Panc1 (cell line): ENCODE measurements around the gene HELZ.

ENCODE experiments used
- POLR2AphosphoS5 ChIP-seq: IDR thresholded peaks from 2 replicates; pipeline ENCODE4 v1.6.1; 2012; ENCODE audit warnings: mild to moderate bottlenecking, low read depth, low read length, moderate library complexity
- SIN3A ChIP-seq: IDR thresholded peaks from 2 replicates; pipeline ENCODE4 v1.6.1; 2012; ENCODE audit warnings: low read depth, mild to moderate bottlenecking, low read length, moderate library complexity, borderline replicate concordance; ENCODE audit not compliant: insufficient read depth
- TCF7L2 ChIP-seq: IDR thresholded peaks from 2 replicates; pipeline ENCODE4 v1.6.1; 2011; ENCODE audit warnings: mild to moderate bottlenecking, low read depth, low read length, inconsistent platforms
- TF ChIP-seq, protein P1 (sequence below): fragments of 450-650 bp; IDR thresholded peaks from 2 replicates; pipeline ENCODE4 v1.5.1; 2017; ENCODE audit warnings: mild to moderate bottlenecking
- TF ChIP-seq, protein P2 (sequence below), 2 experiments: IDR thresholded peaks; 2 replicates each; pipeline ENCODE4 v1.6.1; 2011 to 2012; ENCODE audit warnings: low read depth in 2 of 2, control low read depth in 1 of 2, low read length in 1 of 2, mild to moderate bottlenecking in 1 of 2, moderate library complexity in 1 of 2; ENCODE audit not compliant: insufficient read depth in 1 of 2

DNA sequence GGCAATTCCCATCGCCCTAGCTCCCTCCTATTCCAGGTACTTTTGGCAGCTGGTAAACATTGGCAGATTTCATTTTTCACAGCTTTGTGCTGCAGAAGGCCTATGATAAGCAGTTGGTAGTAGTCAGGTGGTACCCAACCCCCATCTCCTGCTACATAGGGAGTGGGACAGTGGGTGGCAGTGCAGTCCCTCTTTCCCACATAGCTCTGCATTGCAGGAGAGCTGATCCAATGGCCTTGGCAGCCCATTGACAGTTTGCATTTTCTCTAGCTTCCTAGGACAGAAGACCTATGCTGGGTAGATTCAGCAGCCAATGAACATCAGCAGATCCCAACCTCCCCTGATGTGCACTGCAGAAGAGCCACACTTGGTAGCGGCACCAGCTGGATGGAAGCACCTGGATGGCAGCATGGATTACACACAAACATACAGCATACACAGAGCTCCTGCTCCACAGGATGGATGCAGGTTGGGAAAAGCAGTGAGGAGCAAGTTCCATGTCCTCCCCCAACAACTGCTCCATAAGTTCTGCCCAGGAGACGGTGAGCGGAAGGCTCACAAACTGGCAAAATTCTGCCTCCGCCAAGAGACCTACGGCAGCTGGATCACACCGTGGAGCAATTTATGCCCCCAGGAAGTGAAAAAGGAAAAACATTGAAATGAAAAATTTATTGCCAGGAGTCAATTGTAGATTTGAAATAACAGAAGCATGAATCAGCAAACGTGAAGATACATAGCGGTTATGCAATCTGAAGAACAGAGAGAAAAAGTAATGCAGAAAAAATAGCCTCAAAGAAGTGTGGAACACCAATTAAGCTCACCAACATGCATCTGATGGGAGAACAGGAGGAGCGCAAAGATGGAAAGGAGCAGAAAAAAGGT is 105.0 kb downstream of the HELZ start:
- TF ChIP-seq SIN3A (no peak), POLR2AphosphoS5 (no peak), TCF7L2 (no peak)
- TF ChIP-seq, protein P1, sequence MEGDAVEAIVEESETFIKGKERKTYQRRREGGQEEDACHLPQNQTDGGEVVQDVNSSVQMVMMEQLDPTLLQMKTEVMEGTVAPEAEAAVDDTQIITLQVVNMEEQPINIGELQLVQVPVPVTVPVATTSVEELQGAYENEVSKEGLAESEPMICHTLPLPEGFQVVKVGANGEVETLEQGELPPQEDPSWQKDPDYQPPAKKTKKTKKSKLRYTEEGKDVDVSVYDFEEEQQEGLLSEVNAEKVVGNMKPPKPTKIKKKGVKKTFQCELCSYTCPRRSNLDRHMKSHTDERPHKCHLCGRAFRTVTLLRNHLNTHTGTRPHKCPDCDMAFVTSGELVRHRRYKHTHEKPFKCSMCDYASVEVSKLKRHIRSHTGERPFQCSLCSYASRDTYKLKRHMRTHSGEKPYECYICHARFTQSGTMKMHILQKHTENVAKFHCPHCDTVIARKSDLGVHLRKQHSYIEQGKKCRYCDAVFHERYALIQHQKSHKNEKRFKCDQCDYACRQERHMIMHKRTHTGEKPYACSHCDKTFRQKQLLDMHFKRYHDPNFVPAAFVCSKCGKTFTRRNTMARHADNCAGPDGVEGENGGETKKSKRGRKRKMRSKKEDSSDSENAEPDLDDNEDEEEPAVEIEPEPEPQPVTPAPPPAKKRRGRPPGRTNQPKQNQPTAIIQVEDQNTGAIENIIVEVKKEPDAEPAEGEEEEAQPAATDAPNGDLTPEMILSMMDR = no peak
- TF ChIP-seq, protein P2, sequence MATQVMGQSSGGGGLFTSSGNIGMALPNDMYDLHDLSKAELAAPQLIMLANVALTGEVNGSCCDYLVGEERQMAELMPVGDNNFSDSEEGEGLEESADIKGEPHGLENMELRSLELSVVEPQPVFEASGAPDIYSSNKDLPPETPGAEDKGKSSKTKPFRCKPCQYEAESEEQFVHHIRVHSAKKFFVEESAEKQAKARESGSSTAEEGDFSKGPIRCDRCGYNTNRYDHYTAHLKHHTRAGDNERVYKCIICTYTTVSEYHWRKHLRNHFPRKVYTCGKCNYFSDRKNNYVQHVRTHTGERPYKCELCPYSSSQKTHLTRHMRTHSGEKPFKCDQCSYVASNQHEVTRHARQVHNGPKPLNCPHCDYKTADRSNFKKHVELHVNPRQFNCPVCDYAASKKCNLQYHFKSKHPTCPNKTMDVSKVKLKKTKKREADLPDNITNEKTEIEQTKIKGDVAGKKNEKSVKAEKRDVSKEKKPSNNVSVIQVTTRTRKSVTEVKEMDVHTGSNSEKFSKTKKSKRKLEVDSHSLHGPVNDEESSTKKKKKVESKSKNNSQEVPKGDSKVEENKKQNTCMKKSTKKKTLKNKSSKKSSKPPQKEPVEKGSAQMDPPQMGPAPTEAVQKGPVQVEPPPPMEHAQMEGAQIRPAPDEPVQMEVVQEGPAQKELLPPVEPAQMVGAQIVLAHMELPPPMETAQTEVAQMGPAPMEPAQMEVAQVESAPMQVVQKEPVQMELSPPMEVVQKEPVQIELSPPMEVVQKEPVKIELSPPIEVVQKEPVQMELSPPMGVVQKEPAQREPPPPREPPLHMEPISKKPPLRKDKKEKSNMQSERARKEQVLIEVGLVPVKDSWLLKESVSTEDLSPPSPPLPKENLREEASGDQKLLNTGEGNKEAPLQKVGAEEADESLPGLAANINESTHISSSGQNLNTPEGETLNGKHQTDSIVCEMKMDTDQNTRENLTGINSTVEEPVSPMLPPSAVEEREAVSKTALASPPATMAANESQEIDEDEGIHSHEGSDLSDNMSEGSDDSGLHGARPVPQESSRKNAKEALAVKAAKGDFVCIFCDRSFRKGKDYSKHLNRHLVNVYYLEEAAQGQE (IDR thresholded peaks at IDR 0.05; ENCODE audit: insufficient read depth in 1 of 2, low read depth in 2 of 2, low read length in 1 of 2) = no peak
